Subcutaneous adipose tissue (tissue), 4 donors: ENCODE data around the gene POLR2L. TPM values are rescaled to one million over a fixed set of nuclear protein-coding genes. Genes with fewer than 3 reads are reported as not detected.

Source experiments
- CTCF ChIP-seq: fragments of 450-650 bp; IDR thresholded peaks from one replicate; pipeline ENCODE4 v1.5.1; 2016; ENCODE audit warnings: low read depth, mild to moderate bottlenecking, control low read depth, antibody characterized with exemption, moderate library complexity
- total RNA-seq, 4 donors: library from RNA; depleted of rRNA; stranded (reverse); fragments of >200 nt; gene quantifications; one replicate each; pipeline ENCODE4 v1.1.0, GENCODE V29; 2016

POLR2L gene
- total RNA-seq, 4 donors from 2014 or later, result 80.7 to 158 (median 117) TPM

DNA sequence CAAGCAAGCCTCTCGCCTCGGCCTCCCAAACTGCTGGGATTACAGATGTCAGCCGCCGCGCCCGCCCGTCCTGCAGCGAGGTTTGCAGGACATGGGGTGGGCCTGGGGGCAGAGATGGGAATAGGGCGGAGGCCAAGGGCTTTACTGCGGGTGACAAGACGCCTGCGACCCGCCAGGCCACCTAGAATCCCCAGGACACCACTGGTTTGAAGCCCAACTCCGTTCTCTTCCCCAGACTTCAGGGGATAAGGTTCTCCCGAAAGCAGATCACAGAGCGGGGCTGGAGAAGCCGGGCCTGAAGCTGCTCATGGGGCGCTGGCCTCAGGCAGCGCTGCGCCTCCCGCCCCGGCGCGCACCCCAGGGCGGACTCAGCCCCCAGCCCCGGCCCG is 354 bp downstream of the POLR2L start:
- TF ChIP-seq CTCF, result no peak

DNA sequence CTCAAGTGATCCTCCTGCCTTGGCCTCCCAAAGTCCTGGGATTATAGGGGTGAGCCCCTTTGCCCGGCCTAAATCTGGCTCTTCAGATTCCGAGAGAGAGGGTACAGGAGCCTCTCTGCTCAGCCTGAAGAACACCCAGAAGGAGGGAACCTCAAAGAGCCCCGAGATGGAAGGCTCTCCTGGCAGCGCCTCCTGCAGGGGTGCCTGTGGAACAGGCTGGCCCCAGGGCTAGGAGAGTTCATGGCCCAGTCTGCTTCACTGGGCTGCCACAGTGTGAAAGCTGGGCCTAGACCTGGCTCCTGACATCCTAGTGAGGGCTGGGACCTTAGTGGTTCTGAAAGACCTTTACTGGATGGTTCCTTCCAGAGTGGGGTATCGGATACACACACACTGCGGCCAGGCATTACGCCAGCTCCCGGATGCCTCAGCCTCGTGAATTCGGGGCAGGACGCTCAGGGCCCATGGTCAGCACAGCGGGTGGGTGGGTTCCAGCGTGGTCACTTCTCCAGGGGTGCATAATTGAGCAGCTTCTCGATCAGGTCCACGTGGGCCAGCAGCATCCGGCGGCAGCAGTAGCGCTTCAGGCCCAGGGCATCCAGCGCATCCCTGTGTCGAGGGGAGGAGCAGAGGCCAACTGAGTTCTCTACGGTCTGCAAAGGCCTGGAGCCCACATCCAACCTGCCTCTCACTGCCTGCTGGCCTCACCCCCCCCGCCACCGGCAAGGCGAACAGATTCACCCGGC is 2.3 kb downstream of the POLR2L start:
- TF ChIP-seq CTCF, result no peak

- TF ChIP-seq CTCF, result no peak
These were observed 3.1 kb downstream of the POLR2L start for GRCh38 chr11:839280-839623.

DNA sequence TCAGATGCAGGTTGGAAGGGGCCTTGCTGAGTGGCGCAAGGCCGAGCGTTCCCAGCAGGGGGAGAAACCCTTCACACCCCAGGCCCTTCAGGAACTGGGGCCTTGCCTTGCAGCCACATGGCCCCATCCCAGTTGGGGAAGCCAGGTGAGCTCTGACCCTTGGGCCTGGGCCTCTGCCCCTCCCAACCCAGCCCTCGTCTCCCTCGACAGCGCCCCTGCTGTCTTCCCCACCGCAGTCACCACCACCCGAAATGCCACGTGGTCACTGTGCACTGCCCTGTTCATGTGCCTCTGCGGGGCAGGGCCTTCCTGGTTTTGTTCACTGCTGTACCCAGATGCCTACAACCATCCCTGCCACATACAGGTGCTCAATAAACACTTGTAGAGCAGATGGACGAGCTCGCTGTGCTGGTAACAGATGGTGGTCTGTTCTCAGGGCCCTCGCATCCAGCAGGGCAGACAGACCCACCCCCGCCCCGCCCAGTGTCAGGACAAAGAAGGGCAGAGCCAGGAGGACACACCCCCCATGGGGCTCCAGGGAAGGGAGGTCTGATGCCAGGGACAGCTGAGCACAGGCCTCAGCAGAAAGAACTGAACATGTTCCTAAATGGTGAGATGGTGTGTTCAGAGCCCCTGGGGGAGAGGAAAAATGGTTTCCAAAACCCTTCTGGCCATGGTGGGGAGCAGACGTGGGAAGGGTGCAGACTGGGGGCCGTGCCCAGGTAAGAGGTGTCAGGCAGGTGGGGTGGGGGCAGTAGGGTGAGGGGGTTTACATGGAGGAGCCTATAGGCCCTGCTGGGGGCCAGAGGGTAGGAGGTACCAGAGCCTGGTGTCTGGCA is 3.7 kb downstream of the POLR2L start:
- no peak for TF ChIP-seq CTCF

DNA sequence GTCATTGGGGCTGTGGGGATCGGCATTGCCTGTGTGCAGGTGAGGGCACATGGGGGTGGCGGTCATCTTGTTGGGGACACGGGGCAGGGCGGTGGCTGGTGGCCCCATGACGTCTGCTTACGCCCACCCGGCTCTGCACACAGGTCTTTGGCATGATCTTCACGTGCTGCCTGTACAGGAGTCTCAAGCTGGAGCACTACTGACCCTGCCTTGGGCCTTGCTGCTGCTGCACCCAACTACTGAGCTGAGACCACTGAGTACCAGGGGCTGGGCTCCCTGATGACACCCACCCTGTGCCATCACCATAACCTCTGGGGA is 4.4 kb downstream of the POLR2L start:
- TF ChIP-seq CTCF, result no peak

- TF ChIP-seq CTCF, result no peak
These were observed 4.9 kb downstream of the POLR2L start for GRCh38 chr11:837189-837989.

GRCh38 chr11:836700-837099 is 5.6 kb downstream of the POLR2L start:
- no peak for TF ChIP-seq CTCF
